ENCODE results near the gene CNOT1. TPM values are rescaled to one million over a fixed set of nuclear protein-coding genes. Genes with fewer than 3 reads are reported as not detected.
A peak's percentile ranks its signal among the peaks of the same experiment; 100 is the strongest.
"Not testable (repeated sequence)": the region's sequence is repeated elsewhere in the genome, so short reads cannot be mapped to it uniquely, and the experiment has no call there.

Gene CNOT1
- total RNA-seq, 1 donor from 2014 or later, result 213 TPM

DNA sequence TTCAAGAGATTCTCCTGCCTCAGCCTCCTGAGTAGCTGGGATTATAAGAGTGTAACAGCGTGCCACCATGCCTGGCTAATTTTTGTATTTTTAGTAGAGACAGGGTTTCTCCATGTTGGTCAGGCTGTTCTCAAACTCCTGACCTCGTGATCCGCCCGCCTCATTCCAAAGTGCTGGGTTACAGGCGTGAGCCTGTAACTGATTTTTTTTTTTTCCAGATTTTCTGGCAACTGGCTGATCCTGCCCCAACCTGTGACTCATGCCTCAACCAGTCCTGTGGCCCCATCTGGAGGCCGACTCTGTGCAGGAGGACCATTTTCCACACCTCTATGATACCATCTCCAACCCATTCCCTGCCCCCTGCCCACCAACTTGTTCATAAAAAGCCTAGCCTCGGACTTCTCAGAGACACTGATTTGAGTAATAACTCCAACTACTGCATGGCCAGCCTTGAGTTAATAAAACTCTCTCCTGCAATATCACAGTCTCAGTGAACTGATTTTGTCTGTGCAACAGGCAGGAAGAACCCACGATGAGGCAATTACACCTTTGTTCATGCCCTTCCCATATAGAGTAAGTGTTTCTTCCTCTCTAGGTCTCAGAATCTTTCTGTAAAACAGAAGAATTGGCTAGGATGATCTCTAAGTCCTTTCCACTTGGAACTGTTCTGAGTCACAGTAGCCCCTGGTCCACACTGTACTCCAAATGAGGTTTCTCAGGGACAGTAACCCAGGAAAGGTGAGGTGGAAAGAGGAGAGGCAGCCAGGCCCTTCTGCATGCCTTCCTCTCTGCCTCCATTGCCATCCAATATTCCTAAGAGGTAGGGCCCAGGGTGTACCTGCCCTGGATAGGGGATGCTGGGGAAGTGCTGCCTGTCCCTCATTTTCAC lies 8.8 kb upstream of the CNOT1 start:
- TF ChIP-seq, protein P1, sequence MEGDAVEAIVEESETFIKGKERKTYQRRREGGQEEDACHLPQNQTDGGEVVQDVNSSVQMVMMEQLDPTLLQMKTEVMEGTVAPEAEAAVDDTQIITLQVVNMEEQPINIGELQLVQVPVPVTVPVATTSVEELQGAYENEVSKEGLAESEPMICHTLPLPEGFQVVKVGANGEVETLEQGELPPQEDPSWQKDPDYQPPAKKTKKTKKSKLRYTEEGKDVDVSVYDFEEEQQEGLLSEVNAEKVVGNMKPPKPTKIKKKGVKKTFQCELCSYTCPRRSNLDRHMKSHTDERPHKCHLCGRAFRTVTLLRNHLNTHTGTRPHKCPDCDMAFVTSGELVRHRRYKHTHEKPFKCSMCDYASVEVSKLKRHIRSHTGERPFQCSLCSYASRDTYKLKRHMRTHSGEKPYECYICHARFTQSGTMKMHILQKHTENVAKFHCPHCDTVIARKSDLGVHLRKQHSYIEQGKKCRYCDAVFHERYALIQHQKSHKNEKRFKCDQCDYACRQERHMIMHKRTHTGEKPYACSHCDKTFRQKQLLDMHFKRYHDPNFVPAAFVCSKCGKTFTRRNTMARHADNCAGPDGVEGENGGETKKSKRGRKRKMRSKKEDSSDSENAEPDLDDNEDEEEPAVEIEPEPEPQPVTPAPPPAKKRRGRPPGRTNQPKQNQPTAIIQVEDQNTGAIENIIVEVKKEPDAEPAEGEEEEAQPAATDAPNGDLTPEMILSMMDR (IDR thresholded peaks at IDR 0.05; ENCODE audit: unreplicated experiment), result no peak
- no peak for DNase-seq (ENCODE audit: low spot score in 2 of 2, unreplicated experiment in 2 of 2)
- H3K4me1 Mint-ChIP-seq, result peaks cover 9% of the 10 kb centered on the region
- no peak overlapping the region for H3K4me3 Mint-ChIP-seq
- no peaks in the 10 kb centered on the region for H3K36me3 Mint-ChIP-seq
- no peaks in the 10 kb centered on the region for H3K27me3 Mint-ChIP-seq (ENCODE audit: low read depth)
- peak overlapping the region; percentile 54 for H3K27ac Mint-ChIP-seq
- no peaks in the 10 kb centered on the region for H3K9me3 Mint-ChIP-seq

DNA sequence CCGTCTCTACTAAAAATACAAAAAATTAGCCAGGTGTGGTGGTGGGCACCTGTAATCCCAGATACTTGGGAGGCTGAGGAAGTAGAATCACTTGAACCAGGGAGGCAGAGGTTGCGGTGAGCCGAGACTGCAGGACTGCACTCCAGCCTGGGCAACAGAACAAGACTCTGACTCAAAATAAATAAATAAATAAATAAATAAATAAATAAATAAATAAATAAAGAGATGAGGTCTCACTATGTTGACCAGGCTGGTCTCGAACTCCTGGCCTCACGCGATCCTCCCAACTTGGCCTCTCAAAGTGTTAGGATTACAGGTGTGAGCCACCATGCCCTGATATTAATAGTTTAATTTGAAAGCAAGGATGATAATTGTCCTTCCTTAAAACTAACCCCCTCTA lies 7.4 kb upstream of the CNOT1 start:
- H3K9me3 Mint-ChIP-seq; H3K27me3 Mint-ChIP-seq (ENCODE audit: low read depth); H3K36me3 Mint-ChIP-seq; H3K4me3 Mint-ChIP-seq; DNase-seq (ENCODE audit: low spot score in 2 of 2, unreplicated experiment in 2 of 2); H3K4me1 Mint-ChIP-seq; H3K27ac Mint-ChIP-seq: not testable (repeated sequence)

DNA sequence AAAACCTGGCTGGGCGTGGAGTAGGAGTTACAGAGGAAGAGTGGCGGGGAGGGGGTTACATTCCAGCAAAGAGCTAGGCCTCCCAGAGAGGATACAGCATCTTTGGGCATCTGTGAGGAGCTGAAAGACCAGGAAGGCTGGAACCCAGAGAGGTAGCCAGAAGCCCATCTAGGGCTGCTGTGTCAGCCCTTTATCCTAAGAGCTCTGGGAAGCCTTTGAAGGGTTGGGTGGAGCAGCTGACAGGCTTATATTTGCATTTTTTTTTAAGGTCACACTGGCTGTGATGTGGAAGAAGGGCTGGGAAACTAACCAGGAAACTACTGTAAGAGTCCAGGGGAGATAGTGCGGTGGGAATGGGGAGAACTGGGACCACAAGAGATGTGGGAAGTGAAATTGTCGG lies 6.8 kb upstream of the CNOT1 start:
- no peaks in the 10 kb centered on the region for H3K36me3 Mint-ChIP-seq
- H3K27ac Mint-ChIP-seq, result peak overlapping the region; percentile 2
- H3K4me3 Mint-ChIP-seq, result no peak overlapping the region
- H3K4me1 Mint-ChIP-seq, result peaks cover 9% of the 10 kb centered on the region
- H3K27me3 Mint-ChIP-seq (ENCODE audit: low read depth), result no peaks in the 10 kb centered on the region
- H3K9me3 Mint-ChIP-seq, result no peaks in the 10 kb centered on the region
- DNase-seq (ENCODE audit: low spot score in 2 of 2, unreplicated experiment in 2 of 2), result no peak
- TF ChIP-seq, protein P1 (IDR thresholded peaks at IDR 0.05; ENCODE audit: unreplicated experiment), result no peak

DNA sequence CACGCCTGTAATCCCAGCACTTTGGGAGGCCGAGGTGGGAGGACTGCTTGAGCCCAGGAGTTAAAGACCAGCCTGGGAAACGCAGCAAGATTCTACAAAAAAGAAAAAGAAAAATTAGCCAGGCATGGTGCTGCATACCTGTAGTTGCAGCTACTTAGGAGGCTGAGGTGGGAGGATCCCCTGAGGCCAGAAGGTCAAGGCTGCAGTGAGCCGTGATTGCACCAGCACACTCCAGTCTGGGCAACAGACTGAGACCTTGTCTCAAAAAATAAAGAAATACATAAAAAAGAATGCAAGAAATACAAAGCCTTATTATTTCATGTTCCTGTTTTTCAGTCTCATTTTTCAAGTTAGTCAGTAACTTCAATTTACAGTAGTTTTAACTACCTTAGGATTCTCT lies 5.9 kb upstream of the CNOT1 start:
- peaks cover 11% of the 10 kb centered on the region for H3K4me1 Mint-ChIP-seq
- H3K27me3 Mint-ChIP-seq (ENCODE audit: low read depth), result no peaks in the 10 kb centered on the region
- H3K9me3 Mint-ChIP-seq, result no peaks in the 10 kb centered on the region
- no peaks in the 10 kb centered on the region for H3K36me3 Mint-ChIP-seq
- TF ChIP-seq, protein P1 (IDR thresholded peaks at IDR 0.05; ENCODE audit: unreplicated experiment), result no peak
- H3K4me3 Mint-ChIP-seq, result no peak overlapping the region
- H3K27ac Mint-ChIP-seq, result no peak overlapping the region
- DNase-seq (ENCODE audit: low spot score in 2 of 2, unreplicated experiment in 2 of 2), result no peak

DNA sequence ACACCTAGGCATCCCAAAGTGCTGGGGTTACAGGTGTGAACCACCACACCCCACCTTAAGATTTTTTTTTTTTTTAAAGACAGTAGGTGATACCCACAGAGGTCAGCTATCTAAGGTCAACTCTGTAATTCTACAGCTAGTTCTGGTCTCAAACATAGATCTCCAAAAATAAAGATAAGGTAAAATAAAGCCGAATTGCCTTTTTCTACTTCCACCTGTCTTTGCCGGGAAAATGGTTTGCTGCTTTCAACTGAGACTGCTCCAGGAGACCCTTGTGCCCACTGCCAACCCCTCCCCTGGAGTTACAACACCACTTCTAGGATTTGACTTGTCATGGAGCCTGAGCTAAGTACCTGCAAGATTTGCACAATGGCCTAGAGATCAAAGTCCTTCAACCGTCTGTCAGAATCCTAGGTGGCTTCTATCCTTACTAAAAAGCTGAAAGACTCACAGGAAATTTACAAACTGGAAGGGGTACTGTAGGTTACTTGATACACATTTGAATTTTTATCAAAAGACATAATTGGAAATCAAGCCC lies 4.7 kb upstream of the CNOT1 start:
- Mint-ChIP-seq H3K4me3 (no peak overlapping the region), H3K9me3 (no peaks in the 10 kb centered on the region), H3K27me3 (ENCODE audit: low read depth) (peaks cover 2% of the 10 kb centered on the region), H3K4me1 (peaks cover 18% of the 10 kb centered on the region), H3K36me3 (no peaks in the 10 kb centered on the region), H3K27ac (no peak overlapping the region)
- DNase-seq (ENCODE audit: low spot score in 2 of 2, unreplicated experiment in 2 of 2), result no peak
- TF ChIP-seq, protein P1 (IDR thresholded peaks at IDR 0.05; ENCODE audit: unreplicated experiment), result no peak

All from mesothelial cell of epicardium (in vitro differentiated cells).